Prostate gland (tissue), 2 donors: Measurements from ENCODE around the gene PRCP. TPM values are rescaled to one million over a fixed set of nuclear protein-coding genes. Genes with fewer than 3 reads are reported as not detected.
A peak's percentile ranks its signal among the peaks of the same experiment; 100 is the strongest.

Experiments
- DNase-seq: peaks from one replicate; pipeline ENCODE4 v3.0.0-alpha.2; 2019; ENCODE audit warnings: low spot score
- H3K27ac ChIP-seq, 2 donors: fragments of 200-600 bp; sonication (generic); 2 replicates each; pipeline ENCODE4 v1.5.1; 2017 to 2019
- H3K27me3 ChIP-seq: fragments of 200-600 bp; sonication (generic); replicated peaks from 2 replicates; pipeline ENCODE4 v1.5.1; 2019; ENCODE audit not compliant: insufficient read depth
- H3K36me3 ChIP-seq, 2 donors: fragments of 200-600 bp; sonication (generic); 1 replicate in 1 of 2; 2 replicates in 1 of 2; pipeline versions ENCODE4 v1.5.1 to v1.8.1; 2017 to 2019
- H3K4me1 ChIP-seq: fragments of 200-600 bp; sonication (generic); replicated peaks from 2 replicates; pipeline ENCODE4 v1.5.1; 2019
- H3K4me3 ChIP-seq, 2 donors: fragments of 200-600 bp; sonication (generic); 2 replicates each; pipeline ENCODE4 v1.5.1; 2017 to 2019
- H3K9me3 ChIP-seq: fragments of 200-600 bp; sonication (generic); 2 replicates; pipeline ENCODE4 v1.5.1; 2017
- POLR2A ChIP-seq: fragments of 450-650 bp; IDR thresholded peaks from one replicate; pipeline ENCODE4 v1.6.1; 2016; ENCODE audit warnings: antibody characterized with exemption, mild to moderate bottlenecking
- POLR2AphosphoS5 ChIP-seq: sonication (generic); formaldehyde crosslinking; IDR thresholded peaks from one replicate; pipeline ENCODE4 v1.6.1; 2017; ENCODE audit warnings: antibody characterized with exemption
- WGBS: methylation state at CpG from one replicate; pipeline ENCODE4 v1.1.5; 2018; 5-methylcytosine and 5-hydroxymethylcytosine counted together
- intact Hi-C: fragments of 100-400 bp; cut with DNase I; formaldehyde crosslinking; loops from one replicate; pipeline ENCODE4 v1.14.2; 2022
- total RNA-seq, 2 donors: library from RNA; depleted of rRNA; stranded (reverse); fragments of >200 nt; gene quantifications; one replicate each; pipeline ENCODE4 v1.1.0, GENCODE V29; 2016
- TF ChIP-seq, protein P1 (sequence below), 4 experiments: fragments of 200-600 bp in 2 of 4; fragments of 450-650 bp in 2 of 4; sonication (generic) in 2 of 4; IDR thresholded peaks; 1 replicate in 3 of 4; 2 replicates in 1 of 4; pipeline ENCODE4 v1.5.1; 2016 to 2019; ENCODE audit warnings: antibody characterized with exemption in 4 of 4, mild to moderate bottlenecking in 2 of 4, moderate library complexity in 2 of 4

Gene PRCP
- total RNA-seq, 2 donors from 2014 or later, result 41.8 to 67.7 TPM

- Histone ChIP-seq H3K9me3 (no peaks in the 10 kb centered on the region), H3K4me3 (no peak overlapping the region), H3K36me3 (no peaks in the 10 kb centered on the region), H3K4me1 (no peaks in the 10 kb centered on the region), H3K27me3 (no peaks in the 10 kb centered on the region), H3K27ac (no peak overlapping the region)
- 88% methylated on average over 2 of the region's 2 CpGs for whole genome bisulfite sequencing
- TF ChIP-seq POLR2AphosphoS5, result no peak
- DNase-seq, result no peak
- intact Hi-C loops, result no loop called here
Observed at GRCh38 chr11:82776377-82776776, 123.9 kb downstream of the PRCP start.

DNA sequence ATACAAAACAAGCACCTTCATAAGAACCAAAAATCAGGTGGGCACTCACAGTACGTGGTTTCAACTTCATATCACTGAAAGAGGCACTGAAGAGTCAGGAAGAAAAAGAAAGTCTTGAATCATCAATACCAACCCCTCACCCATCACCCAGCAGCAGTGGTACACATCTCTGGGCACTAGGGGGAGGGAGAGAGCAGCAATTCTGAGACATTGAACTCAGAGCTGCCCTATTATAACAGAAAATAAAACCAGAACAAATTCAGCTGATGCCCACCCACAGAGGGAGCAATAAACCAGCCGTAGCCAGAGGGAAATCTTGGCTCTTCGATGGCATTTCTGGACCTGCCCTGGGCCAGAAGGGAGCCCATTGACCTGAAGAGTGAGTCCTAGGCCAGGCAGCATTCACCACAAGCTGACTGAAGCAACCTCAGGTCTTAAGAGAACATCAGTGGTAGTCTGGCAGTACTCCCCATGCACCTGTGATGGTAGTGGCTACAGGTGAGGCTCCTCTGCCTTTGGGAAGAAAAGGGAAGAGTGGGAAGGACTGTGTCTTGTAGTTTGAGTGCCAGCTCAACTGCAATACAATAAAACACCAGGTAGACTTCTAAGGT is 124.4 kb downstream of the PRCP start:
- Histone ChIP-seq H3K27me3 (no peaks in the 10 kb centered on the region), H3K9me3 (no peaks in the 10 kb centered on the region), H3K4me1 (no peaks in the 10 kb centered on the region), H3K36me3 (no peaks in the 10 kb centered on the region), H3K27ac (no peak overlapping the region), H3K4me3 (no peak overlapping the region)
- intact Hi-C loops, result no loop called here
- DNase-seq, result no peak
- 43% methylated on average over 3 of the region's 3 CpGs for WGBS
- TF ChIP-seq POLR2A, result no peak
- TF ChIP-seq, protein P1, sequence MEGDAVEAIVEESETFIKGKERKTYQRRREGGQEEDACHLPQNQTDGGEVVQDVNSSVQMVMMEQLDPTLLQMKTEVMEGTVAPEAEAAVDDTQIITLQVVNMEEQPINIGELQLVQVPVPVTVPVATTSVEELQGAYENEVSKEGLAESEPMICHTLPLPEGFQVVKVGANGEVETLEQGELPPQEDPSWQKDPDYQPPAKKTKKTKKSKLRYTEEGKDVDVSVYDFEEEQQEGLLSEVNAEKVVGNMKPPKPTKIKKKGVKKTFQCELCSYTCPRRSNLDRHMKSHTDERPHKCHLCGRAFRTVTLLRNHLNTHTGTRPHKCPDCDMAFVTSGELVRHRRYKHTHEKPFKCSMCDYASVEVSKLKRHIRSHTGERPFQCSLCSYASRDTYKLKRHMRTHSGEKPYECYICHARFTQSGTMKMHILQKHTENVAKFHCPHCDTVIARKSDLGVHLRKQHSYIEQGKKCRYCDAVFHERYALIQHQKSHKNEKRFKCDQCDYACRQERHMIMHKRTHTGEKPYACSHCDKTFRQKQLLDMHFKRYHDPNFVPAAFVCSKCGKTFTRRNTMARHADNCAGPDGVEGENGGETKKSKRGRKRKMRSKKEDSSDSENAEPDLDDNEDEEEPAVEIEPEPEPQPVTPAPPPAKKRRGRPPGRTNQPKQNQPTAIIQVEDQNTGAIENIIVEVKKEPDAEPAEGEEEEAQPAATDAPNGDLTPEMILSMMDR (IDR thresholded peaks at IDR 0.05), result peak in 3 of 4 experiments; percentile 9 to 18 (median 15)

DNA sequence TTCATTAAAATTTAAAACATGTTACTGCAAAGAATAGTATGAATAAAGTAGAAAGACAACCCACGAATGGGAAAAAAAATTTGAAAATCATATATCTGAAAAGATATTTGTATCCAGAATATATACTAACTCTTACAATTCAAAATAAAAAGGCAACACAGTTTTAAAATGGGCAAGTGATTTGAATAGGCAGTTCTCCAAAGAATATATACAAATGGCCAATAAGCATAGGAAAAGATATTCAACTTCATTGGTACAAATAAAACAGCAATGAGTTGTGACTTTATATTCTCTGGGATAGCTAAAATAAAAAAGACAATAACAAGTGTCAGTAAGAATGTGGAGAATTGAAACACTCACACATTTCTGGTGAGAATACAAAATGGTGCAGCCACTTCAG is 125.0 kb downstream of the PRCP start:
- H3K36me3 ChIP-seq, result no peaks in the 10 kb centered on the region
- no peaks in the 10 kb centered on the region for H3K4me1 ChIP-seq
- no peak for DNase-seq
- H3K4me3 ChIP-seq, result no peak overlapping the region
- intact Hi-C loops, result no loop called here
- H3K9me3 ChIP-seq, result no peaks in the 10 kb centered on the region
- no peak overlapping the region for H3K27ac ChIP-seq
- no peaks in the 10 kb centered on the region for H3K27me3 ChIP-seq
- WGBS, result 77% methylated on average over 1 of the region's 1 CpG
- TF ChIP-seq POLR2A (no peak), POLR2AphosphoS5 (no peak)
- TF ChIP-seq, protein P1 (IDR thresholded peaks at IDR 0.05), result no peak

Other genes with a start within 250 kb of the PRCP start
- gene FAM181B, start 166.6 kb downstream of the PRCP start, total RNA-seq, result 1 to 10 TPM in 1 of 2 donors, under 1 TPM in 1; 0.85 to 2.0 TPM
- gene DDIAS, start 1.3 kb upstream of the PRCP start, total RNA-seq, result 1 to 10 TPM; 1.3 to 6.5 TPM
- gene RAB30, start 171.5 kb upstream of the PRCP start, total RNA-seq, result 10 to 100 TPM; 13.3 to 15.9 TPM